GM21529 (cell line): Measurements from ENCODE around the gene CSAG1.
A peak's percentile ranks its signal among the peaks of the same experiment; 100 is the strongest.
"Not testable (repeated sequence)": the region's sequence is repeated elsewhere in the genome, so short reads cannot be mapped to it uniquely, and the experiment has no call there.

Experiments
- ATAC-seq: cut with Tn5 transposase; IDR thresholded peaks from one replicate; pipeline ENCODE4 v1.9.1; 2021; ENCODE audit not compliant: unreplicated experiment

Gene CSAG1

GRCh38 chrX:152700390-152700789 lies 33.1 kb downstream of the CSAG1 start:
- ATAC-seq: not testable (repeated sequence)

GRCh38 chrX:152697952-152698931 lies 35.3 kb downstream of the CSAG1 start, which contains the start of gene MAGEA3:
MAGEA3 (plus strand) TSS chrX:152698794; CDS start chrX:152700833, 2,039 bp downstream.
- not testable (repeated sequence) for ATAC-seq

- ATAC-seq: peak; percentile 96
These were observed 52.5 kb downstream of the CSAG1 start for GRCh38 chrX:152681012-152681411.
